Mammary epithelial cell (primary cell): Measurements from ENCODE around the gene KCNAB2.

Experiments used
- CTCF ChIP-seq, 2 donors: IDR thresholded peaks in 1 of 2; conservative IDR thresholded peaks in 1 of 2; 2 replicates each; pipeline ENCODE4 v1.5.1; 2011 to 2012; ENCODE audit warnings: inconsistent platforms in 2 of 2, low read length in 2 of 2, mild to moderate bottlenecking in 2 of 2, control low read depth in 1 of 2, low read depth in 1 of 2; ENCODE audit not compliant: insufficient read depth in 1 of 2; ENCODE audit errors: extremely low read depth in 1 of 2
- EZH2 ChIP-seq: IDR thresholded peaks from 2 replicates; pipeline ENCODE4 v1.6.1; 2012; ENCODE audit warnings: low read length, inconsistent platforms, borderline replicate concordance

GRCh38 chr1:6105763-6106162 lies 60.1 kb downstream of the KCNAB2 start:
- no peak for TF ChIP-seq CTCF (conservative IDR thresholded peaks at IDR 0.05 in 1 of 2, IDR thresholded peaks at IDR 0.05 in 1 of 2; ENCODE audit: extremely low read depth in 1 of 2, insufficient read depth in 1 of 2, low read depth in 1 of 2, low read length in 2 of 2)
- TF ChIP-seq EZH2 = no peak
